Fibroblast of the aortic adventitia (primary cell): ENCODE measurements around the gene ANLN. TPM values are rescaled to one million over a fixed set of nuclear protein-coding genes. Genes with fewer than 3 reads are reported as not detected.

ENCODE experiments used
- DNase-seq: peaks from one replicate; pipeline ENCODE4 v3.0.0-alpha.2; 2010; ENCODE audit warnings: low read depth
- H3K4me3 ChIP-seq: 2 replicates; pipeline ENCODE4 v1.5.1; 2011; ENCODE audit warnings: low read depth, mild to moderate bottlenecking, control low read depth, low read length, moderate library complexity
- total RNA-seq: library from RNA; depleted of rRNA; stranded (reverse); fragments of >200 nt; gene quantifications from 2 replicates; pipeline ENCODE4 v1.2.3, GENCODE V29; 2012; ENCODE audit warnings: low replicate concordance
- TF ChIP-seq, protein P1 (sequence below): IDR thresholded peaks from 2 replicates; pipeline ENCODE4 v1.5.1; 2011; ENCODE audit warnings: mild to moderate bottlenecking, low read length, control low read depth, inconsistent platforms; ENCODE audit not compliant: insufficient read depth

ANLN gene
- total RNA-seq, 1 donor: 171 TPM

DNA sequence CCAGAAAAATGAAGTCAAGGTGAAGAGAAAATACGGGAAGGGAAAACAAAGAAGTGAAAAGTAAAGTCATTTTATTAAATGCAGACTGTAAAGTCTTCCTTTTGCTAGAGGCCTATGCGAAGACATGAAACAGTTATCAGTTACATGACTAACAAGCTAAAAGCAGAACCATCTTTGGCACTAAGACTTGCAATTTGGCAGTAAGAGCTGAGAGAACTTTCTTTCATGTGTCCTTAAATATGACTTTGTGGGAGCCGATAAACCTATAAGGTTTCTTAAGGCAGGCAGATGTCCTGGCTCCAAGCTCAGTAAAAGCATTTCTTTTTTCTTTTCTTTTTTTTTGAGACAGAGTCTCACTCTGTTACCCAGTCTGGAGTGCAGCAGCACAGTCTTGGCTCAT lies 10.4 kb downstream of the ANLN start:
- DNase-seq: peak; percentile 63
- H3K4me3 ChIP-seq: no peak overlapping the region
- TF ChIP-seq, protein P1, sequence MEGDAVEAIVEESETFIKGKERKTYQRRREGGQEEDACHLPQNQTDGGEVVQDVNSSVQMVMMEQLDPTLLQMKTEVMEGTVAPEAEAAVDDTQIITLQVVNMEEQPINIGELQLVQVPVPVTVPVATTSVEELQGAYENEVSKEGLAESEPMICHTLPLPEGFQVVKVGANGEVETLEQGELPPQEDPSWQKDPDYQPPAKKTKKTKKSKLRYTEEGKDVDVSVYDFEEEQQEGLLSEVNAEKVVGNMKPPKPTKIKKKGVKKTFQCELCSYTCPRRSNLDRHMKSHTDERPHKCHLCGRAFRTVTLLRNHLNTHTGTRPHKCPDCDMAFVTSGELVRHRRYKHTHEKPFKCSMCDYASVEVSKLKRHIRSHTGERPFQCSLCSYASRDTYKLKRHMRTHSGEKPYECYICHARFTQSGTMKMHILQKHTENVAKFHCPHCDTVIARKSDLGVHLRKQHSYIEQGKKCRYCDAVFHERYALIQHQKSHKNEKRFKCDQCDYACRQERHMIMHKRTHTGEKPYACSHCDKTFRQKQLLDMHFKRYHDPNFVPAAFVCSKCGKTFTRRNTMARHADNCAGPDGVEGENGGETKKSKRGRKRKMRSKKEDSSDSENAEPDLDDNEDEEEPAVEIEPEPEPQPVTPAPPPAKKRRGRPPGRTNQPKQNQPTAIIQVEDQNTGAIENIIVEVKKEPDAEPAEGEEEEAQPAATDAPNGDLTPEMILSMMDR: no peak

DNA sequence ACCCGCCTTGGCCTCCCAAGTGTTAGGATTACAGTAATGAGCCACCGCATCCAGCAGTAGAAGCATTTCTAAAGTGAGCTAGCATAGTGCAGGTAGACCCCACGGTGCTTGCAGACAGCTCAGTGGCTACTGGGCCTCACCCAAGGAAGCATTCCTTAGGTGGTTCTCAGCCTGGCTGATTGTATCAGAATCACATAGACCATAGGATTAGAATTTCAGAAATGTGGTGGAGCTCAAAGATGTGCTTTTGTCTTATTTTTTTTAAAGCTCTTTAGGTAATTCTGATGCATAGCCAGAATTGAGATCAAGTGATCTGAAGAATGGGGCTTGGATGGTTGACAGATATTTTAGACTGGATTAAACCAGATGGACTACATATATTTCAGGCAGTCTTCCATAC lies 10.9 kb downstream of the ANLN start:
- peak; percentile 62 for DNase-seq
- TF ChIP-seq, protein P1: no peak
- H3K4me3 ChIP-seq: no peak overlapping the region

GRCh38 chr7:36403452-36403851 lies 13.8 kb downstream of the ANLN start:
- DNase-seq: no peak
- H3K4me3 ChIP-seq: no peak overlapping the region
- TF ChIP-seq, protein P1: no peak

- TF ChIP-seq, protein P1: no peak
- no peak for DNase-seq
- H3K4me3 ChIP-seq: no peak overlapping the region
Observed at GRCh38 chr7:36404639-36405408, 15.2 kb downstream of the ANLN start.

- TF ChIP-seq, protein P1: no peak
- no peak for DNase-seq
Observed at GRCh38 chr7:36405409-36405803, 15.7 kb downstream of the ANLN start.

DNA sequence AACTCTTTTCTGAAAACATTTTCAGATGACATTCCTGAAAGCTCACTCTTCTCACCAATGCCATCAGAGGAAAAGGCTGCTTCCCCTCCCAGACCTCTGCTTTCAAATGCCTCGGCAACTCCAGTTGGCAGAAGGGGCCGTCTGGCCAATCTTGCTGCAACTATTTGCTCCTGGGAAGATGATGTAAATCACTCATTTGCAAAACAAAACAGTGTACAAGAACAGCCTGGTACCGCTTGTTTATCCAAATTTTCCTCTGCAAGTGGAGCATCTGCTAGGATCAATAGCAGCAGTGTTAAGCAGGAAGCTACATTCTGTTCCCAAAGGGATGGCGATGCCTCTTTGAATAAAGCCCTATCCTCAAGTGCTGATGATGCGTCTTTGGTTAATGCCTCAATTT lies 16.5 kb downstream of the ANLN start:
- peak; percentile 33 for DNase-seq
- no peak overlapping the region for H3K4me3 ChIP-seq
- TF ChIP-seq, protein P1: no peak

More at GRCh38 chr7:36405409-36405803, 15.7 kb downstream of the ANLN start:
- no peak overlapping the region for H3K4me3 ChIP-seq
